Stimulated activated CD4-positive, alpha-beta T cell treated with anti-CD3 and anti-CD28 coated beads, Interleukin-12 subunit alpha, Interleukin-12 subunit beta, amount 100 ng/mL, for 48 hours (primary cell): Measurements from ENCODE around the gene TGM2.

Experiments used
- DNase-seq, 3 donors: peaks; one replicate each; pipeline ENCODE4 v3.0.0-alpha.2; 2020; ENCODE audit warnings: low read depth in 2 of 3, low spot score in 1 of 3

Gene TGM2

DNA sequence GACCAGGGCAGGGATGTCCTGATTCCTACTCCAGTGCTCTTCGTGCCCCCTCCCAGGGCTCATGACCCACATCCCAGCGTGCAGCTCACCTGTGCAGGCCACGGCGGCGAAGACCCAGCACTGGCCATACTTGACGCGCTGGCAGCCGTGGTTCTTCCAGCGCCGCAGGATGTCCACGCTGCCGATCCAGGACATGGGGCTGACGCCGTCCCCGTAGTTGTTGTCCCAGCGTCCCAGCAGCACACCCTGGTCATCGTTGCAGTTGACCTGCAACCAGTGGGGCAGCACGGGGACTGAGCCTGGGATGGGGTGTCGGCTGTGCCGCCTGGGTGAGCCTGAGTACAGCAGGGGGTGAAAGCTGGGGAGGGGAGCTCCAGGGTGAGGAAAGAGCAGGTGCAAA, 18.4 kb downstream of the TGM2 start:
- no peak for DNase-seq

- DNase-seq: no peak
Measured at GRCh38 chr20:38146156-38146555, 18.9 kb downstream of the TGM2 start.

DNA sequence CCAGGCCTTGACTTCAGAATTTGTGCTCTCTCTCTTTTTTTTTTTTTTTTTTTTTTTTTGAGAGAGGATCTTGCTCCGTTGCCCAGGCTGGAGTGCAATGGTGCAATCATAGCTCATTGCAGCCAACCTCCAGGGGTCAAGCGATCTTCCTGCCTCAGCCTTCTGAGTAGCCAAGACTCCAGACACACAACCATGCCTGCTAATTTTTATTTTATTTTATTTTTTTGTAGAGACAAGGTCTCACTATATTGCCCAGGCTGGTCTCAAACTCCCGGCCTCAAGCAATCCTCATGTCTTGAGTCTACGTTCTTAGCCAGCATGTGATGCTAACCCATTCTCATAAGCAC, 19.4 kb downstream of the TGM2 start:
- DNase-seq: no peak

DNA sequence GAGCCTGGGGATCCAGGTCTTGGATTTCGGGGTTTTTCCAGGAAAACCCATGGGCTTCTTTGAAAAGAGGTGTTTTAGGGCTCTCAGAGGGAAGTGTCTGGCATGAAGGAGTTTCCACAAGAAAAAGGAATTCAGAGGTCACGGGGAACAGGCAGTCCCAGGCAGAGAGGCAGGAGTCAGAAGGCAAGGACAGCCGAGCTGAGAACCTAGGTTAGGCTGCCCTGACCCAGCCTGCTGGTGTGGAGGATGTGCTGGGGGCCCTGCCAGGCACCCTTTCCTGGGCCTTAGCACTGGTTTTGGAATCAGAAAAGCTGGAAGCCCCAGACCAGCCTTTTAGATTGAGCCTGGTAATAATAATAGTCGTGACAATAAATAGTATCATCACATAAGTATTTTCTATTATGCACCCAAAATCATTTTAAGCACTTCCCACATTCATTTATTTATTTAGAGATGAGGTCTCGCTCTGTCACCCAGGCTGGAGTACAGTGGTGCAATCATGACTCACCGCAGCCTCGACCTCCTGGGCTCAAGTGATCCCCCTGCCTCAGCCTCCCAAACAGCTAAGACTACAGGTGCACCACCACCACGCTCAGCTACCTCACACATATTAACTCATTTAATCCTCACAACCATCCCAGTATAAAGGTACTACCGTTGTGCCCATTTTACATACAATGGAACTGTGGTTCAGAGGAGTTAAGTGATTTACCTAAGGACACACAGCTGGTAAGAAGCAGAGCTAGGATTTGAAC, 19.9 kb downstream of the TGM2 start:
- DNase-seq: no peak

- DNase-seq: no peak
Measured at GRCh38 chr20:38144598-38144973, 20.5 kb downstream of the TGM2 start.

GRCh38 chr20:38143646-38144554, 21.2 kb downstream of the TGM2 start:
- no peak for DNase-seq

GRCh38 chr20:38143238-38143645, 21.8 kb downstream of the TGM2 start:
- DNase-seq: no peak

- no peak for DNase-seq
Measured at GRCh38 chr20:38141889-38142494, 23.1 kb downstream of the TGM2 start.

DNA sequence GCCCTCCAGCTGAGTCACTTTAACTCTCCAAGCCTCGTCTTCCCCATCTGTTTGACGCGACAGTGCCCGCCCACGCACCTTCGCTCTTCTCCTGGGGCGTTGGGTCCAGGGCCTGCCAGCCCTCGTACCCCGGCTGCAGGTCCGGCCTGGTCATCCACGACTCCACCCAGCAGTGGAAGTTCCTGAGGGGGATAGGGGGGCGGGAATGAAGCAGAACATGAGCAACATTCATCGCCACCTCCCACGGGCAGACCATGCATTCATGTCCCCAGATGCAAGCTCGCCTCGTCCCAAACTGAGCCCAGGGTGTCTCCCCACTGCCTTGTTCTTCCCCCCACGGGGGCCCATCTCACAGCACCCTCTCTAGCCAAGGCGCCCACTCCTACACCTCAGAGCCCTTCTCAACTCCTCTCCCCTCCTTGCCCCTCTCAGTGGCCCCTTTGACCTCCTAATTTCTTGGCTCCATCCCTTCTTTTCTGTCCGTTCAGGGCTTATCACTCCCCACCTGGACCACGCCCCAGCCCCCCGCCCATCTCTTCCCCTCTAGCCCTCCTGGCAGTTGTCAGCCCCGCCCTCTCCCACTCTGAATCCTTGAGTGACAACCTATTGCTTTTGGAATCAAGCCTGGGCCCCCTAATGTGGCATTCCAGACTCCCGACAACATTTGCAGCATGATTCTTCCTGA, 23.7 kb downstream of the TGM2 start:
- no peak for DNase-seq

DNA sequence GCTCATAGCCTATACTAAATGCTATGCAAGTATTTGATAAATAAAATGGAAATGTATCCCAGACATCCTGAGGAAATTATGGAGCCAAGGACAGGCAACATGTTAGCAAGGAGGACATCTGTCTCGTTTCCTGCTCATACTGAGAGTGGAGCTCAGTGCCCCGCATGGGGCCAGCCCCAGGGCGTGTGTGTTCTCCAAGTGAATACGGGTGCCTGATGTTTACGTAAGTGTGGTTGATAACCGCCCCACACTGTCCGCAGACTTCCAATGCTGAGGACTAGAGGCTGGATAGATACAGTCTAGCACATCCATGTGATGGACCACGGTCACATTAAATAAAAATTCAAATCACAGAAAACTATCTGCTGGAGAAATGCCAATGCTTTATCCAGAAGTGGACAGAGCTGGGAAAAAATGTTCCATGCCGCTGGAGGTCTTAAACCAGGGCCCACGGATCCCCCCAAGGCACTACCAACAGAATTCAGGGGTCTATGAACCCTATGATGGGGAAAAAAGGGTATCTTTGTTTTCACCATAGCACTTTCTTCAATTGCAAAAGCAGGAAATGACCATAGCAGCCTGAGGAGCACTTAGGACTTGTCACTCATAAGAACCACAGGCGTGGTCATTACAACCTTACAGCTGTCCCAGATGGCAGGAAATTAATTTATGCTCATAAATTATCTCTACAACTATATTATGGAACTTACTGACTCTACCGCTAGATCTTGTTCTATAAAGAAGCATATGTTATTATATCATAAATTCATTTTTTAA, 24.9 kb downstream of the TGM2 start:
- no peak for DNase-seq

DNA sequence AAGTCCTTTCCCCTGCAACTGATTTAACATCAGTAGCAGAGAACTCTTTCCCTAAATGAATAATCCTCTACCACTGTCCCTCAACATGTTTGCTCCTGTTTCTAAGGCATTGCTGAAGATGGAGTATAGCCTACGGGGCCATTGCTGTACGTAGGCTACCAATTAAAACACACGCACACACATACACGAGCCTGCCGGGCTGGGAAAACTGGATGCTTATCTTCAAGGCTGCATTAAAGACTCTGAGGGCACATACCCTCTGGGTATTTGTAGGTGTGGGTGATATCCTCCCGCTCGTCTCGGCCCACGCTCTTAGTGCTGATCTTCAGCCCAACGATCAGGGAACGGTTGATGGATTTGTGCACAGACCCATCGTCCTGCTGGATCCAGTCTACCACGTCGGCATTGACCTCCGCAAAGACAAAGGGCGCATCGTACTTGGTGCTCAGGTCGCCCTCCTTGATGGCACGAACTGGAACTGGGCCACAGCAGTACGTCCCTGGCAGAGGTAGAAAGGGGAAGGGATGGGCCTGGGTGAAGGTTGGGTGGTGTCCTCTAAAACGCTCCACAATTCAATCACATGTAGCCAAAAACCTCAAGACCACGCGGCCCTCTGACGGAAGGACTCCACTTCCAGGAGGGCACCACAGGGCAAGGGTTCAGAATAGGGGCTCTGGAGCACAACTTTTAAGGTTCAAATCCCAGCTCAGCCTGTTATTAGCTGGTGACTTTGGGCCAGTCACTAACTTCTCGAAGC, 25.7 kb downstream of the TGM2 start:
- no peak for DNase-seq

- DNase-seq: no peak
Measured at GRCh38 chr20:38138086-38138778, 26.8 kb downstream of the TGM2 start.

DNA sequence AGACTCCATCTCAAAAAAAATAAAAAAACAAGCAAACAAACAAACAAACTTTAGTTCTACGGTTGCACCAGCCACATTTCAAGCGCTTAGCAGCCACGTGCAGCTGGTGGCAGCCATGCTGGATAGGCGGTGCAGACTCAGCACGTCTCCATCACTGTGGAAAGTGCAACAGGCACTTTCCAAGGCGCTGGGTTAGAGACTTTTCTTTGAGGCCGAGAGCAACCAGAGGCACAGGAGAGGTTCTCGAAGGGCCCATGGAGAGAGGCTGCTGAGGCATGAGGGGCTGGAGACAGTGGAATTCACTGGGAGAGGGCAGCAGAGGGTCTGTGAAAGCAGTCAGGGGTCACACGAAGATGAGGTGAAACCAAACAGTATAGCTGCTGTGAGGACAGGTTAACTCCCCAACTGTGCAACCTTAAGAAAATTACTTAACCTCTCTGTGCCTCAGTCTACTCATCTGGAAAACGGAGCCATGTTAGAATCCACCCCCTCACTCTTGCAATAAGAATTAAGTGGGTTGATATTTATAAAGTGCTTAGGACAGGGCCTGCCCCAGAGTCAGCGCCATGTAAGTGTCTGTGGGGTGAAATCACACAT, 27.5 kb downstream of the TGM2 start:
- no peak for DNase-seq

GRCh38 chr20:38136421-38137245, 28.4 kb downstream of the TGM2 start:
- no peak for DNase-seq

DNA sequence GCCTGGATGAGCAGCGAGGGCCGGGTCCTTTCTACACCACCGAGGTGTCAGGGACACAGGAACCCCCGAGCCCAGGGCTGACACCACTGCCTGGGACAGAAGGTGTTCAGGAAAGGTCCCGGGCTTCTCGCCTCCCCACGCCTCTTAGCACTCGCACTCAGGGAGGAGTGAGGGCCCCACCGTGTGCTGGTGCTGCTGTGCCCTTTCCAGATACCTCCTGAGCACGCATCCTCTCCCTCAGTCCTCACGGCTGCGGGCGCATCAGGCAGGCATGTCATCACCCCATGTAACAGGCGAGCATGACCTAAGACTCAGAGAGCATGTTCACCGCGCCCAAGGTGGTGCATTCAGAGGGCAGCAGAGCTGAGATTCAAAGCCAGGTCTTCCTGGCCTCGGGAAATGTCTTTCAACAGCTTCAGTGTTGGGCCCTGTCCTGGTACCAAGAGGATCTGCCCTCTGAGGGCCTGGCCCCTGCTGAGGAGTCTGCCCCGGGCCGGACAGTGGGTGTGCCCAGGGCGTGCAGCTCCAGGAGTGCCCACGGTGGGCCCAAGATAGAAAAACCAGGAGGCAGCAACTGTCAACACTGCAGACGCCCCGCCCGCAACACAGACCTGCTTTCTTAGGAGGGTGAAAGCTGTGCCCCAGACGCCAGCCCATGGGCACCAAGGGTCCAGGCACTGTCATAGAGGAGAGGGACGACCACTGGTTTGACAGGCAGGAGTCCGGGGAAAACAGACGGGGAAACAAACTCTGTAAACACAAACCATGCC, 29.2 kb downstream of the TGM2 start:
- no peak for DNase-seq

DNA sequence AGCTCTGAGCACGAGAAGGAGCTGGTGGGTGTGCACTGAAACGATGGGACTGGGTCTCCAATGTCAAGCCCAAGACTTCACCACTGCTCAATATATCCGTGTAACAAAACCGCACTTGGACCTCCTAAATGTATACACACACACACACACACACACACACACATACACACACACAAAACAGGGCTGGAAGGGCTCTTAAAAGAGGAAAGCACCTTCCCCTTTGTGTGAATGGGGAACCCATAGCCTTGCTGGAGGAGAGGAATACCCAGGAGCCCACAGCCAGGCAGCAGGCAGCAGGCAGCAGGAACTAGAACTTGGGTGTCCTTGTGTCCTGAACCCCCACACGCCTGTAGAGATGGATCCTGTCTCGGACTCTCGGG, 29.8 kb downstream of the TGM2 start:
- no peak for DNase-seq

- no peak for DNase-seq
Measured at GRCh38 chr20:38134427-38135270, 30.4 kb downstream of the TGM2 start.
